ENCODE results near the gene COL18A1.
"Not testable (repeated sequence)": the region's sequence is repeated elsewhere in the genome, so short reads cannot be mapped to it uniquely, and the experiment has no call there.

Gene COL18A1

GRCh38 chr21:45550522-45551210, 145.7 kb downstream of the COL18A1 start:
- DNase-seq = no peak

- no peak for DNase-seq
Measured at GRCh38 chr21:45551316-45551715, 146.4 kb downstream of the COL18A1 start.

- no peak for DNase-seq
Measured at GRCh38 chr21:45551783-45552695, 147.1 kb downstream of the COL18A1 start.

- no peak for DNase-seq
Measured at GRCh38 chr21:45552696-45553391, 147.9 kb downstream of the COL18A1 start.

- no peak for DNase-seq
Measured at GRCh38 chr21:45554477-45555175, 149.7 kb downstream of the COL18A1 start.

- DNase-seq = no peak
Measured at GRCh38 chr21:45555251-45555556, 150.2 kb downstream of the COL18A1 start.

- DNase-seq = no peak
Measured at GRCh38 chr21:45555557-45556301, 150.8 kb downstream of the COL18A1 start.

GRCh38 chr21:45556302-45556644, 151.3 kb downstream of the COL18A1 start:
- DNase-seq = no peak

- DNase-seq = no peak
Measured at GRCh38 chr21:45556645-45557615, 152.0 kb downstream of the COL18A1 start.

GRCh38 chr21:45557616-45558043, 152.7 kb downstream of the COL18A1 start:
- no peak for DNase-seq

GRCh38 chr21:45558044-45558721, 153.2 kb downstream of the COL18A1 start:
- DNase-seq = no peak

- DNase-seq = no peak
Measured at GRCh38 chr21:45559216-45560105, 154.5 kb downstream of the COL18A1 start.

- no peak for DNase-seq
Measured at GRCh38 chr21:45560106-45561021, 155.4 kb downstream of the COL18A1 start.

GRCh38 chr21:45561241-45561640, 156.3 kb downstream of the COL18A1 start:
- DNase-seq = not testable (repeated sequence)

- DNase-seq = no peak
Measured at GRCh38 chr21:45562402-45562801, 157.4 kb downstream of the COL18A1 start.

GRCh38 chr21:45562965-45563364, 158.0 kb downstream of the COL18A1 start:
- DNase-seq = no peak

All from NCI-H2081 treated with DMSO at 0.1 percent for 48 hours (cell line).